Glutamatergic neuron (in vitro differentiated cells): ENCODE data around the gene ADAMTS16. TPM values are rescaled to one million over a fixed set of nuclear protein-coding genes. Genes with fewer than 3 reads are reported as not detected.

Experiments used
- DNase-seq: peaks from one replicate; pipeline ENCODE4 v3.0.0; 2022
- H3K27ac Mint-ChIP-seq: one replicate; pipeline ENCODE4 v1.8.0; 2020; ENCODE audit warnings: mild to moderate bottlenecking, mixed read lengths, inconsistent platforms; ENCODE audit not compliant: unreplicated experiment
- H3K27me3 Mint-ChIP-seq: one replicate; pipeline ENCODE4 v1.8.0; 2020; ENCODE audit warnings: mild to moderate bottlenecking, moderate library complexity, mixed read lengths, inconsistent platforms; ENCODE audit not compliant: unreplicated experiment
- H3K36me3 Mint-ChIP-seq: one replicate; pipeline ENCODE4 v1.8.0; 2020; ENCODE audit warnings: mild to moderate bottlenecking, mixed read lengths, inconsistent platforms; ENCODE audit not compliant: unreplicated experiment
- H3K4me1 Mint-ChIP-seq: one replicate; pipeline ENCODE4 v1.8.0; 2020; ENCODE audit warnings: mild to moderate bottlenecking, low read depth, mixed read lengths, inconsistent platforms; ENCODE audit not compliant: unreplicated experiment
- H3K4me3 Mint-ChIP-seq: one replicate; pipeline ENCODE4 v1.8.0; 2020; ENCODE audit warnings: mild to moderate bottlenecking, mixed read lengths, inconsistent platforms; ENCODE audit not compliant: unreplicated experiment
- H3K9me3 Mint-ChIP-seq: one replicate; pipeline ENCODE4 v1.8.0; 2020; ENCODE audit warnings: mild to moderate bottlenecking, moderate library complexity, mixed read lengths, inconsistent platforms; ENCODE audit not compliant: unreplicated experiment
- CTCF ChIP-seq: fragments of 200-600 bp; sonication (generic); IDR thresholded peaks from one replicate; pipeline ENCODE4 v1.5.0; 2021; ENCODE audit not compliant: partially characterized antibody, unreplicated experiment
- total RNA-seq: library from RNA; stranded (reverse); fragmentation: NEBNext Ultra II Directional; extraction: Animal tissue kit (Norgen Biotek cat#: 25700); gene quantifications from one replicate; pipeline ENCODE4 v1.2.1, GENCODE V29; 2021; ENCODE audit not compliant: unreplicated experiment

Gene ADAMTS16
- total RNA-seq, 1 donor from 2014 or later, result 4.8 TPM

- no peaks in the 10 kb centered on the region for H3K27me3 Mint-ChIP-seq
- peaks cover 2% of the 10 kb centered on the region for H3K4me1 Mint-ChIP-seq
- DNase-seq, result no peak
- TF ChIP-seq CTCF, result no peak
- H3K27ac Mint-ChIP-seq, result no peak overlapping the region
- H3K36me3 Mint-ChIP-seq, result peaks cover 9% of the 10 kb centered on the region
- no peak overlapping the region for H3K4me3 Mint-ChIP-seq
- H3K9me3 Mint-ChIP-seq, result no peaks in the 10 kb centered on the region
These were observed 150.7 kb downstream of the ADAMTS16 start for GRCh38 chr5:5290674-5291334.

- TF ChIP-seq CTCF, result no peak
- Mint-ChIP-seq H3K4me3 (no peak overlapping the region), H3K36me3 (peaks cover 9% of the 10 kb centered on the region), H3K4me1 (peaks cover 2% of the 10 kb centered on the region), H3K9me3 (no peaks in the 10 kb centered on the region), H3K27ac (no peak overlapping the region), H3K27me3 (no peaks in the 10 kb centered on the region)
- no peak for DNase-seq
These were observed 151.2 kb downstream of the ADAMTS16 start for GRCh38 chr5:5291357-5291756.

GRCh38 chr5:5293029-5293428 is 152.9 kb downstream of the ADAMTS16 start:
- Mint-ChIP-seq H3K36me3 (peaks cover 5% of the 10 kb centered on the region), H3K27me3 (no peaks in the 10 kb centered on the region), H3K4me3 (no peak overlapping the region), H3K27ac (no peak overlapping the region), H3K4me1 (peaks cover 2% of the 10 kb centered on the region), H3K9me3 (no peaks in the 10 kb centered on the region)
- TF ChIP-seq CTCF, result no peak
- DNase-seq, result no peak

- Mint-ChIP-seq H3K27ac (no peak overlapping the region), H3K27me3 (no peaks in the 10 kb centered on the region), H3K36me3 (peaks cover 4% of the 10 kb centered on the region), H3K9me3 (no peaks in the 10 kb centered on the region), H3K4me1 (peaks cover 4% of the 10 kb centered on the region), H3K4me3 (no peak overlapping the region)
- DNase-seq, result no peak
- no peak for TF ChIP-seq CTCF
These were observed 154.3 kb downstream of the ADAMTS16 start for GRCh38 chr5:5294429-5294828.

- TF ChIP-seq CTCF, result no peak
- DNase-seq, result no peak
- Mint-ChIP-seq H3K4me1 (peaks cover 2% of the 10 kb centered on the region), H3K4me3 (no peak overlapping the region), H3K27ac (no peak overlapping the region), H3K9me3 (no peaks in the 10 kb centered on the region), H3K36me3 (peaks cover 4% of the 10 kb centered on the region), H3K27me3 (no peaks in the 10 kb centered on the region)
These were observed 155.2 kb downstream of the ADAMTS16 start for GRCh38 chr5:5295351-5295750.
